Measurements from ENCODE around the gene SPAG16.
"Not testable (repeated sequence)": the region's sequence is repeated elsewhere in the genome, so short reads cannot be mapped to it uniquely, and the experiment has no call there.

SPAG16 gene

DNA sequence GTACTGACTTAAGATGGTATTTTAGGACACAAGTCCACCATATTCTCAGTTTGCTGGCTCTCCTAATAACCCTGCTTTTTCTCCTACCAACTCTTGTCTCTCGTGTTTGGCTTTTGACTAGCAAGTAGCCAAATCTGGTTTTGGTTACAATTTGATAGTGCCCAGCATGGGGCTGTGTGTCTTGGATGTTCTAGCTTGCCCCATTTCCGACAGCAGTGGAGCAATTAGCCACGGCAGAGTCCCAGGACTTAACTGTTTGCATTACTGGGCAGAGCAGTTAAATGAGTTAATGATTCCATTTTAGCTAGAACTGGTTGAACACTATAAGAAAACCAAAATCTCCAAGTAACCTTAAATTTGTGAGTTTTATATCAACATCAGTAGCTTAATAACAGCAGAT, 18.6 kb upstream of the SPAG16 start:
- DNase-seq (ENCODE audit: low read depth) = no peak
- TF ChIP-seq, protein P1, sequence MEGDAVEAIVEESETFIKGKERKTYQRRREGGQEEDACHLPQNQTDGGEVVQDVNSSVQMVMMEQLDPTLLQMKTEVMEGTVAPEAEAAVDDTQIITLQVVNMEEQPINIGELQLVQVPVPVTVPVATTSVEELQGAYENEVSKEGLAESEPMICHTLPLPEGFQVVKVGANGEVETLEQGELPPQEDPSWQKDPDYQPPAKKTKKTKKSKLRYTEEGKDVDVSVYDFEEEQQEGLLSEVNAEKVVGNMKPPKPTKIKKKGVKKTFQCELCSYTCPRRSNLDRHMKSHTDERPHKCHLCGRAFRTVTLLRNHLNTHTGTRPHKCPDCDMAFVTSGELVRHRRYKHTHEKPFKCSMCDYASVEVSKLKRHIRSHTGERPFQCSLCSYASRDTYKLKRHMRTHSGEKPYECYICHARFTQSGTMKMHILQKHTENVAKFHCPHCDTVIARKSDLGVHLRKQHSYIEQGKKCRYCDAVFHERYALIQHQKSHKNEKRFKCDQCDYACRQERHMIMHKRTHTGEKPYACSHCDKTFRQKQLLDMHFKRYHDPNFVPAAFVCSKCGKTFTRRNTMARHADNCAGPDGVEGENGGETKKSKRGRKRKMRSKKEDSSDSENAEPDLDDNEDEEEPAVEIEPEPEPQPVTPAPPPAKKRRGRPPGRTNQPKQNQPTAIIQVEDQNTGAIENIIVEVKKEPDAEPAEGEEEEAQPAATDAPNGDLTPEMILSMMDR (IDR thresholded peaks at IDR 0.05; ENCODE audit: control insufficient read depth, extremely low read depth, insufficient read depth) = no peak
- H3K4me3 ChIP-seq (ENCODE audit: low read depth, low read length) = no peak overlapping the region

GRCh38 chr2:213266421-213266820, 17.8 kb upstream of the SPAG16 start:
- TF ChIP-seq, protein P1 (IDR thresholded peaks at IDR 0.05; ENCODE audit: control insufficient read depth, extremely low read depth, insufficient read depth) = no peak
- DNase-seq (ENCODE audit: low read depth) = no peak
- H3K4me3 ChIP-seq (ENCODE audit: low read depth, low read length) = no peak overlapping the region

- H3K4me3 ChIP-seq (ENCODE audit: low read depth, low read length) = no peak overlapping the region
- no peak for DNase-seq (ENCODE audit: low read depth)
- TF ChIP-seq, protein P1 (IDR thresholded peaks at IDR 0.05; ENCODE audit: control insufficient read depth, extremely low read depth, insufficient read depth) = no peak
Measured at GRCh38 chr2:213271947-213272346, 12.3 kb upstream of the SPAG16 start.

GRCh38 chr2:213274143-213274542, 10.1 kb upstream of the SPAG16 start:
- DNase-seq (ENCODE audit: low read depth) = no peak
- no peak overlapping the region for H3K4me3 ChIP-seq (ENCODE audit: low read depth, low read length)
- TF ChIP-seq, protein P1 (IDR thresholded peaks at IDR 0.05; ENCODE audit: control insufficient read depth, extremely low read depth, insufficient read depth) = no peak

GRCh38 chr2:213275265-213275664, 9.0 kb upstream of the SPAG16 start:
- DNase-seq (ENCODE audit: low read depth) = no peak
- no peak overlapping the region for H3K4me3 ChIP-seq (ENCODE audit: low read depth, low read length)
- TF ChIP-seq, protein P1 (IDR thresholded peaks at IDR 0.05; ENCODE audit: control insufficient read depth, extremely low read depth, insufficient read depth) = no peak

DNA sequence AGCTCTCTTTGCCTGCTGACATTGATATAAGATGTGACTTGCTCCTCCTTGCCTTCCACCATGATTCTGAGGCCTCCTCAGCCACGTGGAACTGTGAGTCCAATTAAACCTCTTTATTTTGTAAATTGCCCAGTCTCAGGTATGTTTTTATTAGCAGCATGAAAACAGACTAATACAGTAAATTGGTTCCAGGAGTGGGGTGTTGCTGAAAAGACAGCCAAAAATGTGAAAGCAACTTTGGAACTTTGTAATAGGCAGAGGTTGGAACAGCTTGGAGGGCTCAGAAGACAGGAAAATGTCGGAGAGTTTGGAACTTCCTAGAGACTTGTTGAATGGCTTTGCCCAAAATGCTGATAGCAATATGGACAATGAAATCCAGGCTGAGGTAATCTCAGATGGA, 7.1 kb upstream of the SPAG16 start:
- not testable (repeated sequence) for H3K4me3 ChIP-seq (ENCODE audit: low read depth, low read length)

GRCh38 chr2:213279116-213279620, 5.1 kb upstream of the SPAG16 start:
- H3K4me3 ChIP-seq (ENCODE audit: low read depth, low read length) = no peak overlapping the region
- TF ChIP-seq, protein P1 (IDR thresholded peaks at IDR 0.05; ENCODE audit: control insufficient read depth, extremely low read depth, insufficient read depth) = no peak
- no peak for DNase-seq (ENCODE audit: low read depth)

More for the DNA sequence above, 7.1 kb upstream of the SPAG16 start:
- not testable (repeated sequence) for DNase-seq (ENCODE audit: low read depth)

Measured in LNCaP clone FGC (cell line).